ENCODE data around the gene TSNAX.
A peak's percentile ranks its signal among the peaks of the same experiment; 100 is the strongest.
"Not testable (repeated sequence)": the region's sequence is repeated elsewhere in the genome, so short reads cannot be mapped to it uniquely, and the experiment has no call there.

TSNAX gene

GRCh38 chr1:231561647-231562383, 33.3 kb downstream of the TSNAX start:
- DNase-seq, result no peak

- no peak for DNase-seq
Observed at GRCh38 chr1:231563247-231563646, 34.8 kb downstream of the TSNAX start.

GRCh38 chr1:231564373-231564772, 35.9 kb downstream of the TSNAX start:
- no peak for DNase-seq

- DNase-seq, result no peak
Observed at GRCh38 chr1:231566496-231566895, 38.0 kb downstream of the TSNAX start.

GRCh38 chr1:231570262-231570661, 41.8 kb downstream of the TSNAX start:
- DNase-seq, result not testable (repeated sequence)

GRCh38 chr1:231571904-231572303, 43.4 kb downstream of the TSNAX start:
- DNase-seq, result no peak

GRCh38 chr1:231575472-231575871, 47.0 kb downstream of the TSNAX start:
- DNase-seq, result no peak

GRCh38 chr1:231576804-231577718, 48.6 kb downstream of the TSNAX start:
- no peak for DNase-seq

- no peak for DNase-seq
Observed at GRCh38 chr1:231580874-231581273, 52.4 kb downstream of the TSNAX start.

- no peak for DNase-seq
Observed at GRCh38 chr1:231581859-231582258, 53.4 kb downstream of the TSNAX start.

GRCh38 chr1:231583376-231583775, 54.9 kb downstream of the TSNAX start:
- DNase-seq, result no peak

GRCh38 chr1:231584117-231584516, 55.6 kb downstream of the TSNAX start:
- no peak for DNase-seq

- DNase-seq, result no peak
Observed at GRCh38 chr1:231584921-231585320, 56.5 kb downstream of the TSNAX start.

- DNase-seq, result peak in 24 of 51 donors; percentile 9 to 61 (median 33)
Observed at GRCh38 chr1:231590453-231591198, 62.2 kb downstream of the TSNAX start.

GRCh38 chr1:231591466-231591865, 63.0 kb downstream of the TSNAX start:
- no peak for DNase-seq

GRCh38 chr1:231592809-231593208, 64.3 kb downstream of the TSNAX start:
- DNase-seq, result no peak

GRCh38 chr1:231593264-231593663, 64.8 kb downstream of the TSNAX start:
- DNase-seq, result not testable (repeated sequence)

- DNase-seq, result no peak
Observed at GRCh38 chr1:231594123-231594522, 65.7 kb downstream of the TSNAX start.

GRCh38 chr1:231594749-231595148, 66.3 kb downstream of the TSNAX start:
- no peak for DNase-seq

- no peak for DNase-seq
Observed at GRCh38 chr1:231596337-231596791, 67.9 kb downstream of the TSNAX start.

- no peak for DNase-seq
Observed at GRCh38 chr1:231597971-231598370, 69.5 kb downstream of the TSNAX start.

- no peak for DNase-seq
Observed at GRCh38 chr1:231600458-231600976, 72.0 kb downstream of the TSNAX start.

Data from hypothalamus (tissue), 51 donors.